Tibial nerve (tissue), 4 donors: Measurements from ENCODE around the gene TMTC1. TPM values are rescaled to one million over a fixed set of nuclear protein-coding genes. Genes with fewer than 3 reads are reported as not detected.

Experiments used
- DNase-seq, 2 donors: peaks; one replicate each; pipeline ENCODE4 v3.0.0-alpha.2; 2019; ENCODE audit warnings: low spot score in 2 of 2
- H3K27ac ChIP-seq, 4 donors: fragments of 200-600 bp; sonication (generic) in 3 of 4; one replicate each; pipeline ENCODE4 v1.5.1; 2017 to 2019; ENCODE audit warnings: mild to moderate bottlenecking in 1 of 4
- H3K27me3 ChIP-seq, 2 donors: fragments of 200-600 bp; sonication (generic) in 1 of 2; one replicate each; pipeline versions ENCODE4 v1.5.1 to v1.6.0; 2017 to 2019
- H3K36me3 ChIP-seq, 3 donors: fragments of 200-600 bp; sonication (generic); one replicate each; pipeline ENCODE4 v1.5.1; 2018 to 2019
- H3K4me1 ChIP-seq, 4 donors: fragments of 200-600 bp; sonication (generic) in 3 of 4; one replicate each; pipeline ENCODE4 v1.5.1; 2017 to 2019
- H3K4me3 ChIP-seq, 4 donors: fragments of 200-600 bp; sonication (generic) in 3 of 4; one replicate each; pipeline ENCODE4 v1.5.1; 2017 to 2019; ENCODE audit warnings: mild to moderate bottlenecking in 1 of 4, moderate library complexity in 1 of 4
- H3K9me3 ChIP-seq, 4 donors: fragments of 200-600 bp; sonication (generic) in 3 of 4; one replicate each; pipeline ENCODE4 v1.5.1; 2017 to 2019
- CTCF ChIP-seq, 5 experiments: fragments of 200-600 bp in 3 of 5; fragments of 450-650 bp in 2 of 5; sonication (generic) in 3 of 5; IDR thresholded peaks; one replicate each; pipeline ENCODE4 v1.5.1; 2016 to 2019; ENCODE audit warnings: antibody characterized with exemption in 5 of 5, mild to moderate bottlenecking in 3 of 5, moderate library complexity in 2 of 5
- EP300 ChIP-seq, 2 donors: sonication (generic); formaldehyde crosslinking; IDR thresholded peaks; one replicate each; pipeline ENCODE4 v1.6.1; 2017; ENCODE audit warnings: antibody characterized with exemption in 2 of 2, mild to moderate bottlenecking in 1 of 2
- POLR2A ChIP-seq, 2 donors: fragments of 450-650 bp; IDR thresholded peaks; one replicate each; pipeline ENCODE4 v1.6.1; 2017; ENCODE audit warnings: antibody characterized with exemption in 2 of 2, mild to moderate bottlenecking in 2 of 2, moderate library complexity in 2 of 2
- WGBS, 2 donors: methylation state at CpG; one replicate each; pipeline ENCODE4 v1.1.5; 2018; 5-methylcytosine and 5-hydroxymethylcytosine counted together
- total RNA-seq, 4 donors: library from RNA; depleted of rRNA; stranded (reverse); fragments of >200 nt; gene quantifications; one replicate each; pipeline ENCODE4 v1.1.0, GENCODE V29; 2016

The TMTC1 gene
- total RNA-seq, 4 donors from 2014 or later = 111 to 207 (median 144) TPM

- Histone ChIP-seq H3K27me3 (no peaks in the 10 kb centered on the region), H3K4me3 (no peak overlapping the region), H3K9me3 (no peaks in the 10 kb centered on the region), H3K36me3 (peaks cover 0 to 19% (median 0%) of the 10 kb centered on the region in 3 donors), H3K4me1 (no peaks in the 10 kb centered on the region), H3K27ac (no peak overlapping the region)
- DNase-seq = no peak
- TF ChIP-seq EP300 (IDR thresholded peaks at IDR 0.05) (no peak), CTCF (IDR thresholded peaks at IDR 0.05) (no peak), POLR2A (IDR thresholded peaks at IDR 0.05) (no peak)
- WGBS, 2 donors = 65 to 72% methylated on average over 6 of the region's 6 CpGs
Observed at GRCh38 chr12:29510591-29511185, 273.1 kb downstream of the TMTC1 start.

- 91 to 100% methylated on average over 1 of the region's 1 CpG for WGBS, 2 donors
- TF ChIP-seq EP300 (IDR thresholded peaks at IDR 0.05) = no peak
- TF ChIP-seq CTCF (IDR thresholded peaks at IDR 0.05) = no peak
- no peak for TF ChIP-seq POLR2A (IDR thresholded peaks at IDR 0.05)
Observed at GRCh38 chr12:29509503-29509902, 274.2 kb downstream of the TMTC1 start.

GRCh38 chr12:29508949-29509348 is 274.8 kb downstream of the TMTC1 start:
- no peak for DNase-seq
- 85% methylated on average over 2 of the region's 2 CpGs for WGBS, 2 donors
- H3K27me3 ChIP-seq = no peaks in the 10 kb centered on the region
- no peaks in the 10 kb centered on the region for H3K9me3 ChIP-seq
- no peaks in the 10 kb centered on the region for H3K4me1 ChIP-seq
- peaks cover 0 to 4% (median 0%) of the 10 kb centered on the region in 3 donors for H3K36me3 ChIP-seq
- TF ChIP-seq CTCF (IDR thresholded peaks at IDR 0.05) = no peak
- no peak for TF ChIP-seq EP300 (IDR thresholded peaks at IDR 0.05)
- TF ChIP-seq POLR2A (IDR thresholded peaks at IDR 0.05) = no peak
- H3K27ac ChIP-seq = no peak overlapping the region
- H3K4me3 ChIP-seq = no peak overlapping the region

More at GRCh38 chr12:29509503-29509902, 274.2 kb downstream of the TMTC1 start:
- Histone ChIP-seq H3K36me3 (peaks cover 0 to 10% (median 0%) of the 10 kb centered on the region in 3 donors), H3K4me1 (no peaks in the 10 kb centered on the region), H3K27ac (no peak overlapping the region), H3K27me3 (no peaks in the 10 kb centered on the region), H3K9me3 (no peaks in the 10 kb centered on the region), H3K4me3 (no peak overlapping the region)
- no peak for DNase-seq

- Histone ChIP-seq H3K4me3 (no peak overlapping the region), H3K27me3 (no peaks in the 10 kb centered on the region), H3K4me1 (no peaks in the 10 kb centered on the region), H3K36me3 (peaks cover 0 to 3% (median 0%) of the 10 kb centered on the region in 3 donors), H3K9me3 (no peaks in the 10 kb centered on the region), H3K27ac (no peak overlapping the region)
- 67 to 74% methylated on average over 3 of the region's 3 CpGs for WGBS, 2 donors
- TF ChIP-seq CTCF (IDR thresholded peaks at IDR 0.05) (no peak), EP300 (IDR thresholded peaks at IDR 0.05) (no peak), POLR2A (IDR thresholded peaks at IDR 0.05) (no peak)
- DNase-seq = no peak
Observed at GRCh38 chr12:29505122-29505521, 278.6 kb downstream of the TMTC1 start.

- Histone ChIP-seq H3K27me3 (no peaks in the 10 kb centered on the region), H3K27ac (no peak overlapping the region), H3K4me1 (no peaks in the 10 kb centered on the region), H3K9me3 (no peaks in the 10 kb centered on the region), H3K4me3 (no peak overlapping the region), H3K36me3 (peaks cover 0 to 3% (median 0%) of the 10 kb centered on the region in 3 donors)
- no peak for TF ChIP-seq CTCF (IDR thresholded peaks at IDR 0.05)
- no peak for TF ChIP-seq POLR2A (IDR thresholded peaks at IDR 0.05)
- TF ChIP-seq EP300 (IDR thresholded peaks at IDR 0.05) = no peak
- DNase-seq = no peak
Observed at GRCh38 chr12:29503283-29503682, 280.5 kb downstream of the TMTC1 start.
